T1000 (cell line): ENCODE data around the gene LTB4R2.

Source experiments
- DNase-seq: peaks from one replicate; lab custom pipeline; 2025; ENCODE audit warnings: mixed read lengths; lab: John Stamatoyannopoulos, UW

Gene LTB4R2

DNA sequence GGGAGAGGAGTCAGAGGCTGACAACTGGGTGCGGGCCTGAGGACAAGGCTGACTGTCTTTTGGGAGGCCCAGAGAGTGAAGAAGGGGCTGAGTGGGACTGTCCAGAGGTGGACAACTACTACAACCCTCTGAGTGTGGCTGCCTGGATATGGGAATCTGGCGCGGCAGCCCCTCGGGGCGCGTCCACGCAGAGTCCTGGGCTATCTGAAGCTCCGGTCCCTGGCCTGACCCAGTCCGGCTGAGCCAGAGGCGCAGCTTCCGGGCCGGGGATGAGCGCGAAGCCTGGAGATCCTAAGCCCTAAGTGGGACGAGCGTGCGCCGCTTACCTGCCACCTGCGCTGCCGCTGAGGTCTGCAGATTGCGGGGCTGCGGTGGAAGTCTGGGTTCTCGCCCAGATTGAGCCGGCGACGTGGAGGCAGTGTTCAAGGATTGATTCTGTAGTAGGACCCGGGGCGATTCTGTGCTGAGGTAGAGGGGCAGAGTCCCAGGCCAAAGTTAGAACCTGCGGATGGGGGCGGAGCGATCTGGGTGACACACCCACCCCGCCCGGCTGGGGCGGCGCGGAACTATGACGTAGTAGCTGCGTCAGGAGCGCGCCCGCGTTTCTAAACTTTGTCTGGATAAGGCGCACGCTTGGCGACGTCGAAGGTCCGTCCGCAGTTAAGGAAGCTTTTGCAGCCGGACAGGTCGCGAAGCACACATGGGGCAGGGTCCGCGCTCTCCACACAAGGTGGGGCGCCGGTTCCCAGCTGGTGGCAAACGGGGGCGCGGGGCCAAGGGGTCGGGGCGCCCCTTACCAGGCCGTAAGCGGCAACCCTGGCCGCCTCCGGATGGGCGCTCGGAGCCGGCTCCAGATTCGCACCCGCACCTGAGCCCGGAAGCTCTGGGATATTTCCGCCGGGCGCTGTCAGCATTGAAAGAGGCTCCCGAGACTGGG, 10.4 kb upstream of the LTB4R2 start, which contains the start of the genes DHRS1 and NOP9:
DHRS1 (minus strand) TSS at position 526 of the 937 bp plus-strand sequence. CDS start 674 bp downstream, outside the sequence.
NOP9 (plus strand) TSS at position 596 of the 937 bp plus-strand sequence; CDS start at position 701, 105 bp downstream.
- peak; percentile 75 for DNase-seq

DNA sequence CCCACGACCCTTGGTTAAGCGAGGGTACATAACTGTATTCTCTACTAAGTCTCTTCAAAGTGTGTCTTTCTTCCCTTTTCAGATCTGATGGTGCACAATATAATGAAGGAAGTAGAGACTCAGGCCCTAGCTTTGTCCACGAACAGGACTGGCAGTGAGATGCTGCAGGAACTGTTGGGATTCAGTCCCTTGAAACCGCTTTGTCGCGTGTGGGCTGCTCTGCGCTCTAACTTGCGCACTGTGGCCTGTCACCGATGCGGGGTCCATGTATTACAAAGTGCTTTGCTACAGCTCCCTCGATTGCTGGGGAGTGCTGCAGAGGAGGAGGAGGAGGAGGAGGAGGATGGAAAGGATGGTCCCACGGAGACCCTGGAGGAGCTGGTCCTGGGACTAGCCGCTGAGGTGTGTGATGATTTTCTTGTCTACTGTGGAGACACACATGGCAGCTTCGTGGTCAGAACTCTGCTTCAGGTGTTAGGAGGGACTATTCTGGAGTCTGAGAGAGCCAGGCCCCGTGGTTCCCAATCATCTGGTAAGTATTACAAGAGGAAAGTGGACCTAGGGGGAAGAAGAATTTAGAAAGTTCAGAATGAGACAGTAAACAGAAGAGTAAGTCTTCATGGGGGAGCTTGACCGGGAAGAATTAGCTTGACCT, 9.5 kb upstream of the LTB4R2 start:
- no peak for DNase-seq

GRCh38 chr14:24304019-24304387, 5.9 kb upstream of the LTB4R2 start:
- DNase-seq: no peak

- no peak for DNase-seq
These were observed 2.8 kb upstream of the LTB4R2 start for GRCh38 chr14:24307156-24307574.

- peak; percentile 27 for DNase-seq
These were observed 2.2 kb upstream of the LTB4R2 start, which contains the start of gene CIDEB for GRCh38 chr14:24307575-24308341. Gene CIDEB (minus strand): TSS chr14:24307977. CDS start chr14:24307858, 119 bp downstream.

DNA sequence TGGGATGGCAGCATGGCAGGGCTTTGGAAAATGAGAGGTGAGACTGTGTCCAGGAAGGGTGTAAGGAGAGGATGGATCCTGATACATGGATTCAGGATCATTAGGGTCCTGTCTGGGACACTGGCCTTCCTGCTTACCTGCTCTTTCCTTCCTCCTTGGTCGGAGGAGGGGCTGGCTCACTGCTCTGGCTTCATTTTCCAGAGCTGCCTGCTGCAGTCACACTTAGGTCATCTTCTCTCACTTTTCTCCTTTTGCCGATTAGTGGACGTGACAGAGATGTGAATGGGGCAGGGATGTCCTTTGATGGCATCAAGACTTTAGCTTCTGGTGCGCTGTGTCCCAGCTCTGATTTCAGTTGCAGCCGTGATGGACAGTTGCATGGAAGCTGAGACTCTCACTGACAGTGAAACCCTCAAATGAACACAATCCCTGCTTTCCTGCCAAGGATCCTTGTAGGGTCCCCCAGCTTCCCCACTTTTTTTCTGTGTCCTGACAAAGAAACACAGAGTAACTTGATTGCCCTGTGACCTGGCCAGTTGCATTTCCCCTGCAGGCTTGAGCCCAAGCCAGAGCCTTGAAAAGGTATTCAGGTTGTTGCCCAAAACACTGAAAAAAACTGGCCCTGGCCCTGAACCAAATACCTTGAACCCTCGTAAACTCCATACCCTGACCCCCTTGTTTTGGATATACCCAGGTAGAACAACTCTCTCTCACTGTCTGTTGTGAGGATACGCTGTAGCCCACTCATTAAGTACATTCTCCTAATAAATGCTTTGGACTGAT, 1.4 kb upstream of the LTB4R2 start:
- DNase-seq: no peak

DNA sequence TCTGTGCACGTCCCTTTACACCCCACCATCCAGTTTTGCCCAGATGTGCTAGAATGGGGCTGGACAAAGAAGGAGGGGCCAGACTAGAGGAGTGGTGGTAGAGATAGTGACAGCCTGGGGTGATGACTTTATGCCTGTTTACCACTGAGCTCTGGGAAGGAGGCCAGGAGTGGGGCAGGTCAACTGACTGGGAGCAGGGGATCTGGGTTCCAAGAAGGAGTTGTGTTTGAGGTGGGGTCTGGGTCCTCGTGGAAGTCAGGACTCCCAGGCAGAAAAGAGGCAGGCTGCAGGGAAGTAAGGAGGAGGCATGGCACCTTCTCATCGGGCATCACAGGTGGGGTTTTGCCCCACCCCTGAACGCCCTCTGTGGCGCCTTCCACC, 315 bp downstream of the LTB4R2 start:
- no peak for DNase-seq

DNA sequence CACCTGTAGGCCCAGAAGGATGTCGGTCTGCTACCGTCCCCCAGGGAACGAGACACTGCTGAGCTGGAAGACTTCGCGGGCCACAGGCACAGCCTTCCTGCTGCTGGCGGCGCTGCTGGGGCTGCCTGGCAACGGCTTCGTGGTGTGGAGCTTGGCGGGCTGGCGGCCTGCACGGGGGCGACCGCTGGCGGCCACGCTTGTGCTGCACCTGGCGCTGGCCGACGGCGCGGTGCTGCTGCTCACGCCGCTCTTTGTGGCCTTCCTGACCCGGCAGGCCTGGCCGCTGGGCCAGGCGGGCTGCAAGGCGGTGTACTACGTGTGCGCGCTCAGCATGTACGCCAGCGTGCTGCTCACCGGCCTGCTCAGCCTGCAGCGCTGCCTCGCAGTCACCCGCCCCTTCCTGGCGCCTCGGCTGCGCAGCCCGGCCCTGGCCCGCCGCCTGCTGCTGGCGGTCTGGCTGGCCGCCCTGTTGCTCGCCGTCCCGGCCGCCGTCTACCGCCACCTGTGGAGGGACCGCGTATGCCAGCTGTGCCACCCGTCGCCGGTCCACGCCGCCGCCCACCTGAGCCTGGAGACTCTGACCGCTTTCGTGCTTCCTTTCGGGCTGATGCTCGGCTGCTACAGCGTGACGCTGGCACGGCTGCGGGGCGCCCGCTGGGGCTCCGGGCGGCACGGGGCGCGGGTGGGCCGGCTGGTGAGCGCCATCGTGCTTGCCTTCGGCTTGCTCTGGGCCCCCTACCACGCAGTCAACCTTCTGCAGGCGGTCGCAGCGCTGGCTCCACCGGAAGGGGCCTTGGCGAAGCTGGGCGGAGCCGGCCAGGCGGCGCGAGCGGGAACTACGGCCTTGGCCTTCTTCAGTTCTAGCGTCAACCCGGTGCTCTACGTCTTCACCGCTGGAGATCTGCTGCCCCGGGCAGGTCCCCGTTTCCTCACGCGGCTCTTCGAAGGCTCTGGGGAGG, 985 bp downstream of the LTB4R2 start, which contains the start of gene LTB4R:
LTB4R (plus strand) TSS at position 857 of the 959 bp plus-strand sequence. CDS start 4,150 bp downstream, outside the sequence.
- DNase-seq: no peak

DNA sequence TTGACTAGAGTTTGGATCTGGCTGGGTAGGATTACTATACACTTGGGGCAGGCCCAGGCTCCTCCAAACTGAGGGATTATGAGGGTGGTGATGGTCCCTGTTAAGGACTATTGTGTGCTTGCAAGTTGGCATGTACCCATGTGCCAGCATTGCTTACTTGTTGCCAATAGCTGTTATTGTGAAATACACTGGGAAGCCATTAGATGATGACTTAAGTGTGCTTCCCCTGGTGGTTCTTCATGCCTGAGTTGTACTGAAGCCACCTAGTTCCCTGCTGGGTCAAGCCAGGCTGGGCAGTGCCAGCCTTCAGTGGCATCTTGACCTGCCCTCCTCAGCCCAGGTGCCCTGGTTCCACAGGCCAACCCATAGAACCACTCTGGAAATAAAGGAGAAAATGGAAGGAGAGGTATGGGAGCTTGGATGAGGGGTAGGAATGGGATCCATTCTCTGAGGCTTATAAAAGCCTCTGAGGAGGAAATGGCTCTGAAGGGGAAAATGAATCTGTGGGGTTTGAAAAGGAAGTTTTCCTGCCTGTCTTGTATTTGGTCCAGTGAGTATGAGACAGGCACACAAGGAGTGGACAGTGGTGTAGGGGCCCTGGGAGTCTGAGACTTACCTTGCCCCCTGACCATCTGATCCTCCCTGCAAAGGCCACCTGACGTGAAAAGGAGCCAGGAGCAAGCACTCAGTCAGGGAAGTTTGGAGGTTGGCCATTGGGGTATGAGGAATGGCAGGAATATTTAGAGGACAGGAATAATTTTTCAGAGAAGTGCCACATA, 2.1 kb downstream of the LTB4R2 start:
- DNase-seq: no peak

DNA sequence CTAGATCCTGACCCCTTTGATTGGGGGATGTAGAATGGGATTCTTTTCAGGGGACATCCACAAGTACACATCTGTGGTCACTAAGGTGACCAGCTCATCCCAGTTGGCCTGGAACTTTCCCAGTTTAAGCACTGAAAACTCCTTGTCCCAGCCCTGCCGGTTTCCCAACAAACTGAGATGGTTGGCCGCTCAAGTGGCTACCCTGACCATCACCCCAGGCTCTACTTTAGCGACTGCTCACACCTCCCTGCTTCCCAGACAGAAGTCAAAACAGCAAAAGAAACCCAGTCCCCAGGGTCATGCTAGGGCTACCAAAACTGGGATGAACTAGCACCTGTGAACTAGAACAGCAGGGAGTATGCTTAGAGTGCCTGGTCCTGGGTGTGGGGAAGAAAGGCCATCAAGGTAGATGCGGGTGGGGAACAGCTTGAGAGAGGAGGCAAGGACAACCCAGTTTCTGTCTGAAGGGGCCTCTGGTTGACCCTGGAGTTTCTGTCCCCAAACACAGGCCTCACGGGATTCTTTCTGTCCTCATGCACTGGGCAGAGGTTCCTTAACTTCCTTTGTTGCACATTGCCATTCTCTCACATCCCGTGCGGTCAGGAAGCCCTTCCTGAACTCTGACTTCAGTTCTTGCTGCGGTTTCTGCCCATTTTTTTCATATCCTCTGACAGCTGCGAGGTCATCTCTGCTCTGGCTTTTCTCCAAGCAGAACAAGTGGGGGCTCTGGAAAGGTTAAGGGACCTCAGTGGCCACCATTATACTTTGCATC, 3.0 kb downstream of the LTB4R2 start:
- no peak for DNase-seq

DNA sequence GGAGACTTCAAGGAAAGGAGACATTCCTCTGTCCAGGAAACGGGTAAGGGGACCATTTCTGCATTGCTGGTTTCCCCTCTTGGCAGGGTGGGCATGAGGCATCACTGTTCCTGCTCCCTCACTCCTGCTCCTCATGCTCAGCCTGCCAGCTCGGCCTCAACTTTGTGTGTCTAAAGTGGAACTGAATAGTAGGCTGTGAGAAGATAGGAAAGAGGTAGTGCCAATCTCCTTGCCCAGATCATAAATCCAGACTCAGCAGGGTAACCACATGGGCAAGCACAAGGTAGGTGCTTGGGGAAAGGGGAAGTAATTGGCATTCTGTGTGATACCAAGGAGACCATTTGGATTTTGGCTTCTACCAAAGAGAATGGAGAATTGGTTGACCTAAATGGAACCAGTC, 4.0 kb downstream of the LTB4R2 start:
- no peak for DNase-seq

DNA sequence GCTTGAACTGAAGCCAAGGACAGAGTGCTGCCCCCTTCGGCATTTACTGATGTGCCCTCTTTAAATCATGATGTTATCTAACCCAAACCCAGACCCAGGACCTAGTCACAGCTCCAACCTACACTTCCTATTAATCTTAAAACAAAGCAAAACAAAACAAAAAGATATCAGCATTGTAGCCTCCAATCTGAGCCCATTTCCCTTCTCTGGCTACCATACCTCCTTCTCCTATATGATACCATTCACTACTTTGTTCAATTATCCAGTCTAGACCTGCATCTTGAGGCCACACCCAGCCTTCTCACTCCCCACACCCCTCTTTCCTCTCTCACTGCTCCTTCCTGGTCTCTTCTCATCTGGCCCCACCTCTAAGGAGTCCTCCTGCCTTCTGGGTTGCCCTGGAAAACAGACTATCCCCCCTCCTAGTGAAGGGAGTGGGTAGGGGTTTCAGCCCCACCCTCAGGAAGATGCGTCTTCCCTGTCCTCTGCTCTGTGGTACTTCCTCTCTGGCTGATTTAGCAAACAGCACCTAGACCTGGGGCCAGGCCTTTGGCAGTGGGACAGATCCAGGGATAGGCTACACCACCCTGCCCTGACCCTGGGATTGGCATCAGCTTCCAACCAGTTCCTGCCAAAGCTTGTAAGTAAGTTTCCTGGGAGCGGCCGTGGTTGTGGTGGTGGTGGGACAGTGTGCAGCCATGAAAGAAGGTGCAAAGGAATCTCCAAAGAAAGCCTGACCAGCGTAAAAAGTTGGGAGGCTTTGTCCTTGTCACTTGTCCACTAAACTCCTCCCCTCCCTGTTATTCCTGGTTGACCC, 4.6 kb downstream of the LTB4R2 start:
- DNase-seq: no peak

DNA sequence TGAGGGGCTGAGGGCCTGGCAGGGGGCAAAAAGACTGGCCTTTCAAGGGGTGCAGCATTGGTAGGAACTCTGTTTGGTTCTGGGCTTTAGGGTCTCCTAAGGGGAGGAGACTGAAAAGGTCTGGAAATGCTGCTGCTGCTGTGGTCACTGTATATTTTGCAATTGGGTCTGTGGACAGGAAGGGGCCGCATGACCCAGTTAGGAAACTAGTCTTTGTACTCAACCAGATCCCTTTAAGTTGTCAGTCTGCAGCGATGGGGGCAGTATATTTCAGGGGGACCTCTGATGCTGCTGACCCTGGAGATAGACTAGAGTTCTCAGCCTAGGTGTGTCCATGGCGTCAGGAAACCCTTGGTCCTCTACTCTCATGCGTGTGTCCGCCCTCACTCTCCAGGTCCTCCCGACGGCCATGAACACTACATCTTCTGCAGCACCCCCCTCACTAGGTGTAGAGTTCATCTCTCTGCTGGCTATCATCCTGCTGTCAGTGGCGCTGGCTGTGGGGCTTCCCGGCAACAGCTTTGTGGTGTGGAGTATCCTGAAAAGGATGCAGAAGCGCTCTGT, 5.4 kb downstream of the LTB4R2 start:
- DNase-seq: no peak

DNA sequence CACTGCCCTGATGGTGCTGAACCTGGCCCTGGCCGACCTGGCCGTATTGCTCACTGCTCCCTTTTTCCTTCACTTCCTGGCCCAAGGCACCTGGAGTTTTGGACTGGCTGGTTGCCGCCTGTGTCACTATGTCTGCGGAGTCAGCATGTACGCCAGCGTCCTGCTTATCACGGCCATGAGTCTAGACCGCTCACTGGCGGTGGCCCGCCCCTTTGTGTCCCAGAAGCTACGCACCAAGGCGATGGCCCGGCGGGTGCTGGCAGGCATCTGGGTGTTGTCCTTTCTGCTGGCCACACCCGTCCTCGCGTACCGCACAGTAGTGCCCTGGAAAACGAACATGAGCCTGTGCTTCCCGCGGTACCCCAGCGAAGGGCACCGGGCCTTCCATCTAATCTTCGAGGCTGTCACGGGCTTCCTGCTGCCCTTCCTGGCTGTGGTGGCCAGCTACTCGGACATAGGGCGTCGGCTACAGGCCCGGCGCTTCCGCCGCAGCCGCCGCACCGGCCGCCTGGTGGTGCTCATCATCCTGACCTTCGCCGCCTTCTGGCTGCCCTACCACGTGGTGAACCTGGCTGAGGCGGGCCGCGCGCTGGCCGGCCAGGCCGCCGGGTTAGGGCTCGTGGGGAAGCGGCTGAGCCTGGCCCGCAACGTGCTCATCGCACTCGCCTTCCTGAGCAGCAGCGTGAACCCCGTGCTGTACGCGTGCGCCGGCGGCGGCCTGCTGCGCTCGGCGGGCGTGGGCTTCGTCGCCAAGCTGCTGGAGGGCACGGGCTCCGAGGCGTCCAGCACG, 6.1 kb downstream of the LTB4R2 start:
- no peak for DNase-seq

DNA sequence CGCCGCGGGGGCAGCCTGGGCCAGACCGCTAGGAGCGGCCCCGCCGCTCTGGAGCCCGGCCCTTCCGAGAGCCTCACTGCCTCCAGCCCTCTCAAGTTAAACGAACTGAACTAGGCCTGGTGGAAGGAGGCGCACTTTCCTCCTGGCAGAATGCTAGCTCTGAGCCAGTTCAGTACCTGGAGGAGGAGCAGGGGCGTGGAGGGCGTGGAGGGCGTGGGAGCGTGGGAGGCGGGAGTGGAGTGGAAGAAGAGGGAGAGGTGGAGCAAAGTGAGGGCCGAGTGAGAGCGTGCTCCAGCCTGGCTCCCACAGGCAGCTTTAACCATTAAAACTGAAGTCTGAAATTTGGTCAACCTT, 6.6 kb downstream of the LTB4R2 start:
- no peak for DNase-seq

DNA sequence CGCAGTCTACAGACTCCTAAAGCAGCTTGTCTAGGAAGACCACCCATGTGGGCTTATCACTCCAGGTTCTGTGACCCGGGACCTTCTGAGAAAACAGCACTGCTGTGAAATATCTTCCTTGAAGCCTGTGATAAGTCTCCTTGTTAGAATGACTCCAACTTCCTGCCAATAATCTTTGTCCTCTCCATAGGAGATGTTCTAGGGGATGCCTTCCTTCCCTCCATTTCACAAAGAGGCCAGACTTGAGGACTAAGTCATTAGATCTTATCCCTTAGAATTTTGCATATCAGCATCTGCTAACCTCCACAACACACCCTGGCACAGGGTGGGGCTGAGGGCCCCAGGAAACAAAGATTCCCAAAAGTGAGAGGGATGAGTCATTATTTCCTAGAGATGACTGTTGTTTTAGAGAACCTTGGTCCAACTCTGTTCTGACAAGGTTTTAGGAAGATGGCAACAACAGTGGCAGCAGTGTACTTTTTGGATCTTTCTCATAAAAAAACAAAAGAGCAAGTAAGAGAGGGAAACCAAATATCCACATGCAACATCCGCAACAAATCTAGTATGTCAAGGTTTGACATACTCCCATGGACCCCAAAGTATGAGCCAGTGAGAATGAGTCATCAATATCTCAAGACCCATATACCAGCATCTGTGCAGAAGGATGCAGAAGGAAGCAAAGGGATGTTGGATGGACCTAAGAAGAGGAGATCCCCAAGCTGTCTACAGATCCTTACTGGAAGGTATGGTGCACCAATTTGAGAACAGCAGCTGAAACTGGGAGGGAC, 7.4 kb downstream of the LTB4R2 start:
- no peak for DNase-seq
